SU-DHL-6 (cell line): ENCODE measurements around the gene ELF2.

Experiments used
- H2AFZ ChIP-seq: fragments of 200-600 bp; sonication (generic); 2 replicates; pipeline ENCODE4 v1.6.1; 2014; ENCODE audit warnings: low read depth, mild to moderate bottlenecking, moderate library complexity, mixed read lengths, antibody characterized with exemption, low read length; ENCODE audit not compliant: severe bottlenecking
- H3F3A ChIP-seq: fragments of 200-600 bp; shearing (Covaris generic); 2 replicates; pipeline ENCODE4 v1.6.0; 2016; ENCODE audit warnings: antibody characterized with exemption, mild to moderate bottlenecking; ENCODE audit not compliant: insufficient read depth
- H3K27ac ChIP-seq: fragments of 200-600 bp; sonication (generic); 2 replicates; pipeline ENCODE4 v1.5.1; 2016; ENCODE audit warnings: low read depth, mild to moderate bottlenecking, low read length, moderate library complexity, mixed read lengths
- H3K27me3 ChIP-seq: fragments of 200-600 bp; sonication (generic), shearing (Covaris generic); 2 replicates; pipeline ENCODE4 v1.6.0; 2014; ENCODE audit warnings: mild to moderate bottlenecking, low read length
- H3K36me3 ChIP-seq: fragments of 200-600 bp; sonication (generic); 2 replicates; pipeline ENCODE4 v1.6.1; 2014; ENCODE audit warnings: mild to moderate bottlenecking, low read length, mixed read lengths
- H3K4me2 ChIP-seq: fragments of 300-600, 200-600 bp; shearing (Covaris generic), sonication (generic); 2 replicates; pipeline ENCODE4 v1.6.0; 2014; ENCODE audit warnings: low read length, low read depth, mild to moderate bottlenecking; ENCODE audit not compliant: poor library complexity, severe bottlenecking
- H3K4me3 ChIP-seq: fragments of 200-600 bp; sonication (generic); 2 replicates; pipeline ENCODE4 v1.5.1; 2014; ENCODE audit warnings: antibody characterized with exemption, low read length, mild to moderate bottlenecking, mixed read lengths; ENCODE audit not compliant: insufficient read depth, poor library complexity, severe bottlenecking
- H3K79me2 ChIP-seq: fragments of 200-600 bp; sonication (generic); 2 replicates; pipeline ENCODE4 v1.6.1; 2014; ENCODE audit warnings: mild to moderate bottlenecking, low read length, moderate library complexity; ENCODE audit not compliant: insufficient read depth
- H3K9ac ChIP-seq: fragments of 200-600 bp; sonication (generic); 2 replicates; pipeline ENCODE4 v1.7.0; 2014; ENCODE audit warnings: mild to moderate bottlenecking, low read length
- H3K9me2 ChIP-seq: fragments of 200-600 bp; sonication (generic); replicated peaks from 2 replicates; pipeline ENCODE4 v1.6.1; 2014; ENCODE audit warnings: low read length; ENCODE audit not compliant: insufficient read depth
- H3K9me3 ChIP-seq: fragments of 200-600 bp; sonication (generic); 2 replicates; pipeline ENCODE4 v1.6.1; 2014; ENCODE audit warnings: low read length, mixed read lengths; ENCODE audit not compliant: insufficient read depth
- H4K20me1 ChIP-seq: fragments of 200-600 bp; sonication (generic); 2 replicates; pipeline ENCODE4 v1.6.1; 2014; ENCODE audit warnings: low read depth, mild to moderate bottlenecking, antibody characterized with exemption, low read length, moderate library complexity, mixed read lengths
- CTCF ChIP-seq: fragments of 200-600 bp; sonication (generic); IDR thresholded peaks from one replicate; pipeline ENCODE4 v1.5.1; 2017; ENCODE audit warnings: antibody characterized with exemption, mild to moderate bottlenecking, low read length, moderate library complexity; ENCODE audit not compliant: insufficient read depth, poor library complexity, severe bottlenecking
- EZH2phosphoT487 ChIP-seq: fragments of 200-600 bp; sonication (generic), shearing (Covaris generic); conservative IDR thresholded peaks from 2 replicates; pipeline ENCODE4 v1.6.1; 2018; ENCODE audit warnings: mild to moderate bottlenecking, antibody characterized with exemption, low read length, moderate library complexity, mixed read lengths

ELF2 gene

GRCh38 chr4:139020384-139020783 lies 156.6 kb downstream of the ELF2 start:
- H3K4me3 ChIP-seq = no peak overlapping the region

GRCh38 chr4:139018971-139019758 lies 157.9 kb downstream of the ELF2 start:
- H3K9me3 ChIP-seq = no peaks in the 10 kb centered on the region
- no peak for TF ChIP-seq CTCF
- TF ChIP-seq EZH2phosphoT487 = no peak
- no peaks in the 10 kb centered on the region for H3K9me2 ChIP-seq
- H3K79me2 ChIP-seq = peaks cover 77% of the 10 kb centered on the region
- H3K27ac ChIP-seq = no peak overlapping the region
- H3K36me3 ChIP-seq = no peaks in the 10 kb centered on the region
- no peaks in the 10 kb centered on the region for H3K27me3 ChIP-seq
- H4K20me1 ChIP-seq = no peaks in the 10 kb centered on the region
- H3F3A ChIP-seq = 0 out of 2 replicates have a peak, but pooled peaks cover 4% of the 10 kb centered on the region
- no peak overlapping the region for H3K9ac ChIP-seq
- no peak overlapping the region for H3K4me3 ChIP-seq
- no peak overlapping the region for H3K4me2 ChIP-seq
- no peak overlapping the region for H2AFZ ChIP-seq

More at GRCh38 chr4:139020384-139020783, 156.6 kb downstream of the ELF2 start:
- Histone ChIP-seq H3K9me2 (no peaks in the 10 kb centered on the region), H3K36me3 (no peaks in the 10 kb centered on the region), H3K27ac (no peak overlapping the region), H3K4me2 (no peak overlapping the region), H3K27me3 (no peaks in the 10 kb centered on the region), H2AFZ (no peak overlapping the region), H3K9me3 (no peaks in the 10 kb centered on the region), H3F3A (0 out of 2 replicates have a peak, but pooled peaks cover 4% of the 10 kb centered on the region), H3K79me2 (peaks cover 89% of the 10 kb centered on the region), H3K9ac (no peak overlapping the region), H4K20me1 (no peaks in the 10 kb centered on the region)
- TF ChIP-seq CTCF (no peak), EZH2phosphoT487 (no peak)

GRCh38 chr4:139018501-139018900 lies 158.5 kb downstream of the ELF2 start:
- no peak overlapping the region for H3K27ac ChIP-seq
- H3K36me3 ChIP-seq = no peaks in the 10 kb centered on the region
- H3K4me3 ChIP-seq = no peak overlapping the region
- H3K9ac ChIP-seq = no peak overlapping the region
- no peaks in the 10 kb centered on the region for H3K9me3 ChIP-seq
- H4K20me1 ChIP-seq = no peaks in the 10 kb centered on the region
- no peak for TF ChIP-seq CTCF
- no peak for TF ChIP-seq EZH2phosphoT487
- H3K9me2 ChIP-seq = no peaks in the 10 kb centered on the region
- H3F3A ChIP-seq = 0 out of 2 replicates have a peak, but pooled peaks cover 4% of the 10 kb centered on the region
- no peaks in the 10 kb centered on the region for H3K27me3 ChIP-seq
- peak overlapping the region; percentile 47 for H3K4me2 ChIP-seq
- H2AFZ ChIP-seq = no peak overlapping the region
- H3K79me2 ChIP-seq = peaks cover 70% of the 10 kb centered on the region
